ENCODE data around the gene CALML5.
A peak's percentile ranks its signal among the peaks of the same experiment; 100 is the strongest.

Gene CALML5

DNA sequence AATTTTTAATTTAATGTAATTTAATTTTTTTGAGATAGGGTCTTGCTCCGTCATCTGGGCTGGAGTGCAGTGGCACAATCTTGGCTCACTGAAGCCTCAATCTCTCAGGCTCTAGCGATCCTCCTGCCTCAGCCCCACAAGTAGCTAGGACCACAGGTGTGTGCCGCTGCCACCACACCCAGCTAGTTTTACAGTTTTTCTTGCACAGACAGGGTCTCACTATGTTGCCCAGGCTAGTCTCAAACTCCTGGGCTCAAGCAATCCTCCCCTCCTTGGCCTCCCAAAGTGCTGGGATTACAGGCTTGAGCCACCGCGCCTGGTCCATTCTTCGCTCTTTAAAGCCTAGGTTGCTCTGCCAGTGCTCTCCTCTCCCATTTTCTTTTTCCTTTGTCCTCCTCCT, 38.3 kb upstream of the CALML5 start:
- TF ChIP-seq ZNF121 (tag by site-specific recombination; IDR thresholded peaks at IDR 0.05), result peak; percentile 48; the same call in 1 of the 2 replicates
- TF ChIP-seq, protein P1, sequence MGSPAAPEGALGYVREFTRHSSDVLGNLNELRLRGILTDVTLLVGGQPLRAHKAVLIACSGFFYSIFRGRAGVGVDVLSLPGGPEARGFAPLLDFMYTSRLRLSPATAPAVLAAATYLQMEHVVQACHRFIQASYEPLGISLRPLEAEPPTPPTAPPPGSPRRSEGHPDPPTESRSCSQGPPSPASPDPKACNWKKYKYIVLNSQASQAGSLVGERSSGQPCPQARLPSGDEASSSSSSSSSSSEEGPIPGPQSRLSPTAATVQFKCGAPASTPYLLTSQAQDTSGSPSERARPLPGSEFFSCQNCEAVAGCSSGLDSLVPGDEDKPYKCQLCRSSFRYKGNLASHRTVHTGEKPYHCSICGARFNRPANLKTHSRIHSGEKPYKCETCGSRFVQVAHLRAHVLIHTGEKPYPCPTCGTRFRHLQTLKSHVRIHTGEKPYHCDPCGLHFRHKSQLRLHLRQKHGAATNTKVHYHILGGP (tag by site-specific recombination; IDR thresholded peaks at IDR 0.05), result no peak
- ChIA-PET CTCF (interaction anchor here (0.7 kb wide), 1 partner anchor 459 kb away, joined by 3 read pairs; no protein-coding TSS in a partner anchor), POLR2A (no interaction called here)
- Histone ChIP-seq H3K36me3 (ENCODE audit: control insufficient read depth in 2 of 2, insufficient read depth in 1 of 2, low read length in 2 of 2) (no peaks in the 10 kb centered on the region), H3K4me1 (ENCODE audit: control insufficient read depth, insufficient read depth, low read length) (peaks cover 4% of the 10 kb centered on the region; the same call in 1 of the 2 replicates), H3K4me3 (ENCODE audit: low read depth, low read length) (no peak overlapping the region), H3K9me3 (ENCODE audit: control insufficient read depth, insufficient read depth, low read depth, low read length) (no peaks in the 10 kb centered on the region), H3K27ac (ENCODE audit: extremely low read depth, low read depth, low read length) (no peak overlapping the region)

DNA sequence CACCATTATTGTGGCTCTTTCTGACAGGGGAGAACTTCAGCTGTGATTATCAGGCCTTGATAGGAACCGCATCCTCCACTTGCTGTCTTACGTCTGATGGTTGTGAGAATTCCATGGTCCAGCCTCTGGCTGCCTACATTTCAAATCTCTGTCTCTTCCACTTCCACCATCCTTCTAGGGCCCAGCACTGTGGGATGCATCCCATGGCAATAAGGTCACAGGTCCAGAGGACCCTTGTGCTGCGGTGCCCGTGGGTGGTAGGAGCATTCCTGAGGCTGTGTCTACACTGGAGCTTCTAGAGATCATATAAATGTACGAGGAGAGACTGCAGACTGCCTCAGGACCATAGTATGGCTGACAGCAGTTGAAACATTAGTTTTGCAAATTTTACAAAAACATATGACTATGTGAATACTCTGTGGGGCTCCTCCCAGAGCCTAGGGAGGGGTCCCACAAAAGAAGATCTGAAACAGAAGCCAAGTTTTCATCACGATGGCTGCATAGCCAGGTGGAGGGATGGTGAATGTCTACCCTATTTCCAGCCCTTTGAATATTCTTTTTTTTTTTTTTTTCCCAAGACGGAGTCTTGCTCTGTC, 37.2 kb upstream of the CALML5 start:
- TF ChIP-seq ZNF514 (tag by site-specific recombination; IDR thresholded peaks at IDR 0.05) (no peak), ZNF391 (tag by site-specific recombination; IDR thresholded peaks at IDR 0.05; ENCODE audit: borderline replicate concordance, low read depth) (no peak), ZNF132 (tag by site-specific recombination; IDR thresholded peaks at IDR 0.05; ENCODE audit: borderline replicate concordance) (no peak), ZNF239 (tag by site-specific recombination; IDR thresholded peaks at IDR 0.05) (no peak), HOXC10 (CRISPR knock-in tag; IDR thresholded peaks at IDR 0.05) (no peak), SETDB1 (IDR thresholded peaks at IDR 0.05; ENCODE audit: insufficient read length, low read length) (no peak), ZNF184 (tag by site-specific recombination; IDR thresholded peaks at IDR 0.05) (no peak), RBAK (tag by site-specific recombination; IDR thresholded peaks at IDR 0.05) (no peak), ZNF202 (tag by site-specific recombination; IDR thresholded peaks at IDR 0.05; ENCODE audit: borderline replicate concordance) (no peak), ZNF266 (tag by site-specific recombination; IDR thresholded peaks at IDR 0.05; ENCODE audit: low read depth) (no peak), YY2 (tag by site-specific recombination; IDR thresholded peaks at IDR 0.05) (no peak), ZNF544 (tag by site-specific recombination; IDR thresholded peaks at IDR 0.05) (no peak), ZNF121 (tag by site-specific recombination; IDR thresholded peaks at IDR 0.05) (no peak), ZFP3 (tag by site-specific recombination; IDR thresholded peaks at IDR 0.05; ENCODE audit: low read depth) (no peak), IKZF3 (tag by site-specific recombination; IDR thresholded peaks at IDR 0.05) (no peak)
- TF ChIP-seq, protein P2, sequence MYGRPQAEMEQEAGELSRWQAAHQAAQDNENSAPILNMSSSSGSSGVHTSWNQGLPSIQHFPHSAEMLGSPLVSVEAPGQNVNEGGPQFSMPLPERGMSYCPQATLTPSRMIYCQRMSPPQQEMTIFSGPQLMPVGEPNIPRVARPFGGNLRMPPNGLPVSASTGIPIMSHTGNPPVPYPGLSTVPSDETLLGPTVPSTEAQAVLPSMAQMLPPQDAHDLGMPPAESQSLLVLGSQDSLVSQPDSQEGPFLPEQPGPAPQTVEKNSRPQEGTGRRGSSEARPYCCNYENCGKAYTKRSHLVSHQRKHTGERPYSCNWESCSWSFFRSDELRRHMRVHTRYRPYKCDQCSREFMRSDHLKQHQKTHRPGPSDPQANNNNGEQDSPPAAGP (tag by site-specific recombination; IDR thresholded peaks at IDR 0.05), result no peak
- TF ChIP-seq, protein P3, sequence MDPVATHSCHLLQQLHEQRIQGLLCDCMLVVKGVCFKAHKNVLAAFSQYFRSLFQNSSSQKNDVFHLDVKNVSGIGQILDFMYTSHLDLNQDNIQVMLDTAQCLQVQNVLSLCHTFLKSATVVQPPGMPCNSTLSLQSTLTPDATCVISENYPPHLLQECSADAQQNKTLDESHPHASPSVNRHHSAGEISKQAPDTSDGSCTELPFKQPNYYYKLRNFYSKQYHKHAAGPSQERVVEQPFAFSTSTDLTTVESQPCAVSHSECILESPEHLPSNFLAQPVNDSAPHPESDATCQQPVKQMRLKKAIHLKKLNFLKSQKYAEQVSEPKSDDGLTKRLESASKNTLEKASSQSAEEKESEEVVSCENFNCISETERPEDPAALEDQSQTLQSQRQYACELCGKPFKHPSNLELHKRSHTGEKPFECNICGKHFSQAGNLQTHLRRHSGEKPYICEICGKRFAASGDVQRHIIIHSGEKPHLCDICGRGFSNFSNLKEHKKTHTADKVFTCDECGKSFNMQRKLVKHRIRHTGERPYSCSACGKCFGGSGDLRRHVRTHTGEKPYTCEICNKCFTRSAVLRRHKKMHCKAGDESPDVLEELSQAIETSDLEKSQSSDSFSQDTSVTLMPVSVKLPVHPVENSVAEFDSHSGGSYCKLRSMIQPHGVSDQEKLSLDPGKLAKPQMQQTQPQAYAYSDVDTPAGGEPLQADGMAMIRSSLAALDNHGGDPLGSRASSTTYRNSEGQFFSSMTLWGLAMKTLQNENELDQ (tag by site-specific recombination; IDR thresholded peaks at IDR 0.05; ENCODE audit: low read depth), result no peak
- TF ChIP-seq, protein P4, sequence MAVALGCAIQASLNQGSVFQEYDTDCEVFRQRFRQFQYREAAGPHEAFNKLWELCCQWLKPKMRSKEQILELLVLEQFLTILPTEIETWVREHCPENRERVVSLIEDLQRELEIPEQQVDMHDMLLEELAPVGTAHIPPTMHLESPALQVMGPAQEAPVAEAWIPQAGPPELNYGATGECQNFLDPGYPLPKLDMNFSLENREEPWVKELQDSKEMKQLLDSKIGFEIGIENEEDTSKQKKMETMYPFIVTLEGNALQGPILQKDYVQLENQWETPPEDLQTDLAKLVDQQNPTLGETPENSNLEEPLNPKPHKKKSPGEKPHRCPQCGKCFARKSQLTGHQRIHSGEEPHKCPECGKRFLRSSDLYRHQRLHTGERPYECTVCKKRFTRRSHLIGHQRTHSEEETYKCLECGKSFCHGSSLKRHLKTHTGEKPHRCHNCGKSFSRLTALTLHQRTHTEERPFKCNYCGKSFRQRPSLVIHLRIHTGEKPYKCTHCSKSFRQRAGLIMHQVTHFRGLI (tag by site-specific recombination; IDR thresholded peaks at IDR 0.05), result no peak
- TF ChIP-seq, protein P5, sequence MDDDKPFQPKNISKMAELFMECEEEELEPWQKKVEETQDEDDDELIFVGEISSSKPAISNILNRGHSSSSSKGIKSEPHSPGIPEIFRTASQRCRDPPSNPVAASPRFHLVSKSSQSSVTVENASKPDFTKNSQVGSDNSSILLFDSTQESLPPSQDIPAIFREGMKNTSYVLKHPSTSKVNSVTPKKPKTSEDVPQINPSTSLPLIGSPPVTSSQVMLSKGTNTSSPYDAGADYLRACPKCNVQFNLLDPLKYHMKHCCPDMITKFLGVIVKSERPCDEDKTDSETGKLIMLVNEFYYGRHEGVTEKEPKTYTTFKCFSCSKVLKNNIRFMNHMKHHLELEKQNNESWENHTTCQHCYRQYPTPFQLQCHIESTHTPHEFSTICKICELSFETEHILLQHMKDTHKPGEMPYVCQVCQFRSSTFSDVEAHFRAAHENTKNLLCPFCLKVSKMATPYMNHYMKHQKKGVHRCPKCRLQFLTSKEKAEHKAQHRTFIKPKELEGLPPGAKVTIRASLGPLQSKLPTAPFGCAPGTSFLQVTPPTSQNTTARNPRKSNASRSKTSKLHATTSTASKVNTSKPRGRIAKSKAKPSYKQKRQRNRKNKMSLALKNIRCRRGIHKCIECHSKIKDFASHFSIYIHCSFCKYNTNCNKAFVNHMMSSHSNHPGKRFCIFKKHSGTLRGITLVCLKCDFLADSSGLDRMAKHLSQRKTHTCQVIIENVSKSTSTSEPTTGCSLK (tag by site-specific recombination; IDR thresholded peaks at IDR 0.05), result no peak
- TF ChIP-seq, protein P6, sequence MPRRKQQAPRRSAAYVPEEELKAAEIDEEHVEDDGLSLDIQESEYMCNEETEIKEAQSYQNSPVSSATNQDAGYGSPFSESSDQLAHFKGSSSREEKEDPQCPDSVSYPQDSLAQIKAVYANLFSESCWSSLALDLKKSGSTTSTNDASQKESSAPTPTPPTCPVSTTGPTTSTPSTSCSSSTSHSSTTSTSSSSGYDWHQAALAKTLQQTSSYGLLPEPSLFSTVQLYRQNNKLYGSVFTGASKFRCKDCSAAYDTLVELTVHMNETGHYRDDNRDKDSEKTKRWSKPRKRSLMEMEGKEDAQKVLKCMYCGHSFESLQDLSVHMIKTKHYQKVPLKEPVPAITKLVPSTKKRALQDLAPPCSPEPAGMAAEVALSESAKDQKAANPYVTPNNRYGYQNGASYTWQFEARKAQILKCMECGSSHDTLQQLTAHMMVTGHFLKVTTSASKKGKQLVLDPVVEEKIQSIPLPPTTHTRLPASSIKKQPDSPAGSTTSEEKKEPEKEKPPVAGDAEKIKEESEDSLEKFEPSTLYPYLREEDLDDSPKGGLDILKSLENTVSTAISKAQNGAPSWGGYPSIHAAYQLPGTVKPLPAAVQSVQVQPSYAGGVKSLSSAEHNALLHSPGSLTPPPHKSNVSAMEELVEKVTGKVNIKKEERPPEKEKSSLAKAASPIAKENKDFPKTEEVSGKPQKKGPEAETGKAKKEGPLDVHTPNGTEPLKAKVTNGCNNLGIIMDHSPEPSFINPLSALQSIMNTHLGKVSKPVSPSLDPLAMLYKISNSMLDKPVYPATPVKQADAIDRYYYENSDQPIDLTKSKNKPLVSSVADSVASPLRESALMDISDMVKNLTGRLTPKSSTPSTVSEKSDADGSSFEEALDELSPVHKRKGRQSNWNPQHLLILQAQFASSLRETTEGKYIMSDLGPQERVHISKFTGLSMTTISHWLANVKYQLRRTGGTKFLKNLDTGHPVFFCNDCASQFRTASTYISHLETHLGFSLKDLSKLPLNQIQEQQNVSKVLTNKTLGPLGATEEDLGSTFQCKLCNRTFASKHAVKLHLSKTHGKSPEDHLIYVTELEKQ (tag by site-specific recombination; IDR thresholded peaks at IDR 0.05; ENCODE audit: borderline replicate concordance), result no peak
- ChIA-PET POLR2A (no interaction called here), CTCF (no interaction called here)
- Histone ChIP-seq H3K4me1 (ENCODE audit: control insufficient read depth, insufficient read depth, low read length) (peaks cover 4% of the 10 kb centered on the region; the same call in 1 of the 2 replicates), H3K27ac (ENCODE audit: extremely low read depth, low read depth, low read length) (no peak overlapping the region), H3K36me3 (ENCODE audit: control insufficient read depth in 2 of 2, insufficient read depth in 1 of 2, low read length in 2 of 2) (no peaks in the 10 kb centered on the region), H3K4me3 (ENCODE audit: low read depth, low read length) (no peak overlapping the region), H3K9me3 (ENCODE audit: control insufficient read depth, insufficient read depth, low read depth, low read length) (no peaks in the 10 kb centered on the region)
